Activated CD8-positive, alpha-beta memory T cell treated with anti-CD3 and anti-CD28 coated beads, Interleukin-2, amount 50 U/mL, for 48 hours (primary cell): ENCODE measurements around the gene FBXO39.
"Not testable (repeated sequence)": the region's sequence is repeated elsewhere in the genome, so short reads cannot be mapped to it uniquely, and the experiment has no call there.

Source experiments
- DNase-seq: peaks from one replicate; pipeline ENCODE4 v3.0.0-alpha.2; 2020

Gene FBXO39

DNA sequence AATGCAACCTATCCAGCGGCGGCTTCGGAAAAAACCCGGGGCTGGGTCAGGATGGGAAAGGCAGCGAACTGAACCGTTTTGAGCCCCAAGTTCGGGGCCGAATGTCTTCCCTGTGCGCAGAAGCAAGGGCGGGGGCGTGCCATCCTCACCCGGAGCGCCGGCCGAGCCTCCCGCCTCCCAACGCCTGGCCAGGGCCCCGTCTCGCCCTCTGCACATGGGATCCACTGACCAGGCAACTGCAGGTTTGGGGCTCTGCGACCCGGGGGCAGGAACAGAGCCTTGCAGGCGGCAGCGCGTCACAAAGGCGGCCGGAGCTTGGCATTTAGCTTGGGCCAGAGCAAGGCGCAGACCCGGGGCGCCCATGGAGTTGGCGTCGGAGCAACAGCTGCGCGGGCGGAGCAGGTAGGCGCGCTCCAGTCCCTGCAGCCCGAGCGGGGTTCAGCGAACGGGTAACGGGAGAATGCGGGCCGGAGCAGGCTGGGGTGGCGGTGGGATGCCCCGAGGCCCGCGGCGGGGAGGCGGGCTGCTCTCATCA is at the start of gene FBXO39:
Gene FBXO39, plus strand, starts transcription at position 345 of the 535 bp plus-strand sequence. CDS start 3,654 bp downstream, outside the sequence.
- no peak for DNase-seq

DNA sequence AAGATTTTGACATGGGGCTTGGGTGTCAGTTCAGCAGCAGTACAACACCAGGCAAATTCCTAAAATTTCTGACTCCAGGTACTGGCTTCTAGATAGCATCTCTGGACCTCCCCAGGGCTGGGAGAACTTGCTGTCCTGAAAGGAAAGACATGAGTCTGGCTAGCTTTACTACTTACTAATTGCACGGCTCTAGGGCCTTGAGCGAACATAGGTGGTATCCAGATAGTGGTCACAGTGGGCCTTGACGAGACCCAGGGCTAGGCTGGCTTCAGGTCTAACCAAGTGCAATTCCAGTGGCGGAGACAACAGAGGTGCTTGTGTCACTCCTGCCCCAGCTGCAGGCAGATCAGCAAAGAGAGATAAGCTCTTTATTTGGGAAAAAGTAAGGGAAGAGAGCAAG is 46.5 kb upstream of the FBXO39 start:
- no peak for DNase-seq

DNA sequence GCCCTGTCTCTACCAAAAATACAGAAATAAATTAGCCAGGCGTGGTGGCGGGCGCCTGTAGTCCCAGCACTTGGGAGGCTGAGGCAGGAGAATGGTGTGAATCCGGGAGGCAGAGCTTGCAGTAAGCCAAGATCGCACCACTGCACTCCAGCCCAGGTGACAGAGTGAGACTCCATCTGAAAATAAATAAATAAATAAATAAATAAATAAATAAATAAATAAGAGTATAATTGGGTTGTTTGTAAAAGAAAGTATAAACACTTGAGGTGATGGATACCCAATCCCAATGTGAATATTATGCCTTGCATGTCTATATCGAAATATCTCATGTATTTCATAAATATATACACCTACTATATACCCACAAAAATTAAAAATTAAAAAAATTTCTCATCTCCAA is 29.4 kb upstream of the FBXO39 start:
- DNase-seq = not testable (repeated sequence)

DNA sequence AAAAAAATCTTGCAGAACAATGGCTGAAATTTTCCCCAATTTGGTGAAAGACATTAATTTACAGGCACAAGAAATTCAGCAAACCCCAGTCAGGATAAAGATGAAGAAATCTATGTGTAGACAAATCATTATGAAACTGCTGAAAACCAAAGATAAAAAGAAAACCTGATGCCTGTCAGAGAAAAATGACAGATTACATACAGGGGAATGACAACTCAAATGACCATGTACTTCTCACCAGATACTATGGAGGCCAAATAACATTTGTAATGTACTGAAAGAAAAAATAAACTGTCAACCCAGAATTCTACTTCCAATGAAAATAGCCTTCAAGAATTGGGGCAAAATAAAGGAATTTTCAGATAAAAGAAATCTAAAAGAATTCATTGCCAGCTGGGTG is 27.4 kb upstream of the FBXO39 start:
- no peak for DNase-seq

DNA sequence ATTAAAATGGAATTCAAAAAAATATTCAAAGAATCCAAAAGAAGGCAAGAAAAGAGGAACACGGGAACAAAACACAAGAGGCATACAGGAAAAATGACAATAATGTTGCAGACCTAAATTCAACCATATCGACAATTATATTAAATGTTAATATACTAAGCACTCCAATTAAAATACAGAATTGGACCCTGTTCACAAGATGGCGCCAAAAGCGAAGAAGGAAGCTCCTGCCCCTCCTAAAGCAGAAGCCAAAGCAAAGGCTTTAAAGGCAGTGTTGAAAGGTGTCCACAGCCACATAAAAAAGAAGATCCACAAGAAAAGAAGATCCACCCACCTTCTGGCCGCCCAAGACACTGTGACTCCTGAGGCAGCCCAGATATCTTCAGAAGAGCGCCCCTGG is 26.5 kb upstream of the FBXO39 start:
- no peak for DNase-seq

DNA sequence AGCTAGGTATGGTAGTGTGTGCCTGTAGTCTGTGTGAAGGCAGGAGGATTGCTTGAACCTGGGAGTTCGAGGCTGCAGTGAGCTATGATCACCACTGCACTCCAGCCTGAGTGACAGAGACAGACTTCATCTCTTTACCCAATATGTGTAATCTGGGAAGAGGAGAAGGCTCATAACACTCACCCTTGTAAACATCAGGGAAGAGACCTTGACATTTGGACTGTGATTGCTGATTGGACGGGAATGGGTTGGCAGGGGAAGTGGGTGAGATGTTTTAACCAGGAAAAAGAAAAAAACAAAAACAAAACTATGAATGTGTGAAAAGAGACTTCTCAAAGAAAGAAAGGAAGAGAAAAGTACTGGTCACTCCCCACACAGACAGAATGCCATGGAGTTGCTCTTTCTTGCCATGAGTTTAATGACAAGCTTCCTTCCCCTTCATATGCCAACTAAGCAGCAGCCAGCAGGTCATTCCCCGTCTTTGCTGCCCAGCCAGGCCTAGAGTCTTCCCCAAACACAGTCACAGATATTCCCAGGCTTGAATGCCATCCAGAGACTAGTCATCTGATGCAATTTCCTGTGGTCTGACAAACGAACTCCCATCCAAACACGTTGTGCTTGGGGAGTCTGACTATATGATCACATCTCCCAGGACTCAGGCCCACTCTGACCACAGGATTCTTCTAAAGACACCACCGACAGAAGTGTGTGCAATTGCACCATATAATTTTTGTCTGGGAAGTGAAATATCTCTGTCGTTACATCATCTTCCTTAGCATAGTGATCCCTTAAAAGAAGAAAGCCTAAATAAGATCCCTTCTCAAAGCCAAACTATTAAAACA is 23.7 kb upstream of the FBXO39 start:
- no peak for DNase-seq

DNA sequence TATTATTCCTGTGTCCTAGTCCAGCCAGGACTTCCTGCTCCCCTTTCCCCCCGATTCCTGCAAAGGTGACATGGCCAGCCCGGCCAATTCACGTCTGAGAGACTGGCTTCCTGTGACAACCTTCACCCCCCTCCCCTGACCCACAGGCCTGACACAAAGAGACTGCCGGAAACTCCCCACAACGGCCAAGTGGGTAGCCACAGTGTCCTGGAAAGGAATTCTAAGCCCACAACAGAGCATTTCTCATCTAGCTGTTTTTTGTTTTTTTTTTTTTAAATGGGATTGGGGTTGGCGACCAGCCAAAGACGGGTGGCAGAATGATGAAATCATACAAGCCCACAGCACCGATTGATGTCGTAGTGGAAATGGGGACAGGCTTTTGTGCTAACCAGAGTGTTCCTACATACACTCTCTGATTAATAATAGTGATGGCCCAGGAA is 23.0 kb upstream of the FBXO39 start:
- peak; percentile 67 for DNase-seq

DNA sequence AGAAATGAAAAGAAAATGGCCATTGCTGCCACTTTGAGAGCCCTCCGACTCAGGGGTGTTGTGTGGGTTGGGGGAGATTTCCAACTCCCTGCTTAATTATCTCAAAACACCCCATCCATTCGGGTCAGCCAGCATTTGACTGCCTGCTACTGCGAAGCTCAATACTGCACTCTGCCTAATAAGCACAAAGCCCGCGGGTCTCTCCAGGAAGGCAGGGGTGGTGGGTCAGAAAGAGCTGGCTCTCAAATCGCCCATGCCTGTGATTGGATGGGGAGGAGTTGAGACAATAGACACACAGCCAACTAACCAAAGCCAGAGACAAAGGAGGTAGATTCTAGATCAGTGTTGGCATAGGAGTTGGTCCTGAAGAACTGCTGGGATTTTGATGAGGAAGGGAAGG is 22.5 kb upstream of the FBXO39 start:
- no peak for DNase-seq

DNA sequence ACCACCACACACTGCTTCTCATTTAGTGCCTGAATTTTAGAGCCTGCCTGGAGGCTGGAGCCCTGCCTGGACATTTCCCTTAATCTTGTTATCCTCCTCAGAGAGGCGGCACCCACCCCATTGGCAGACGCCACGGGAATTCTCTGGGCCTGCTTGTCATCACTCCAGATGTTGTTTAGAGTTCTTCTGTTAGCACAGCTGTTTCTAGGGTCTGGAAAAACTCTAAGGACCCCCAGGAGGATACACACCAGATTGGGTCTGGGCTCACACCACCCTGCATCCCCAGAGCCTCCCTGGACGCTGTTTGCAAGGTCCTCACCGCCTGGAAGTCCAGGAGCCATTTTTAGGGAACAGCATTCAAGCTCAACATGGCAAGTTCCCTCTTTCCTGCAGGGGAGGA is 20.7 kb upstream of the FBXO39 start:
- DNase-seq = no peak

DNA sequence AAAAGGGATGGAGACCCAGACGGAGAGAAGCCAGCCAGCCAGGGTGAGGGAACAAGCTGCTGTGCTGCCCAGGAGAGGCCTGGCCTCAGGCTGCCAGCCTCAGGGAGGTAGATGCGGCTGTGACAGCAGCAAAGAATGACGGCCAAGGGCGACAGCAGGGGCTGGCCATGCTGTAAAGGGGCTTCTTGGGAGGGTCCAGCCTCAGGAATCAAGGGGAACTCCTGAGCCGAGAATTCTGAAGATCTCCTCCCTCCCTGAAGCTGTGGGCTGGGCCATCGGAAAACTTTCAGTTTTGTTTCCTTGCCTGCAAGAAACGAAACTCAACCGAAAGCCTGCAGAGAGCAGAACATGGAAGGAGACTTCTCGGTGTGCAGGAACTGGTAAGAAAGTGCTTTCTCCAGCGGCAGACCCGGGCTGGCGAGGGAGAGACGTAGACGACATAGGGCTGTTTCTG is 20.3 kb upstream of the FBXO39 start, which contains the start of gene XAF1:
Gene XAF1, plus strand, starts transcription at position 316 of the 454 bp plus-strand sequence. Its CDS starts 33 bp downstream, at position 349.
- peak; percentile 72 for DNase-seq

DNA sequence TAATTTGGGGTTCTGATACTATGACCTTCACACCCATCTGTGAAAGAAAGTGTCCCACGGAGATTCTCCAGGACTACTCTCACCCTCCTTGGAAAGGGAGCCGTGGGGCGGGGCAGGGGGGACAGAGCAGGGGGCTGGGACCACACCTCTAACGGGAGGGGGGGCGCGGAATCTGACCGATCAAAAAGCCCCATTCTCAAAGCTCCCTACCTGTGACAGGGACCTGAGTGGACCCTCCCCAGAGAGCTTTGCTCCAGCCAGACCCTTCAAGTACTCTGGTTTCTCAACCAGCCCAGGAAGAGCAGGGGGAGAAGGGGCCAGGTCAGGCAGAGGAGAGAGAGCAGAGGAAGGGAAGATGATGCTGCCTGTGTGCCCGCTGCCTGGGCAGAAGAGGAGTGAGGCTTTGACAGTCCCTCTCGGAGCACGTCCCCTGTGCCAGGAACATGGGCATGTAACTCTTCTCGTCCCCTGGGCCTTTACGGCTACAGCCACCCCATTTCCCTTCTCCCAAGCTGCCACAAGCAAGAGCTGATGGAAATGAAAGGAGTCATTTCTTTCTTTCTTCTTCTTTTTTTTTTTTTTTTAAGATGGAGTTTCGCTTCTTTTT is 19.5 kb upstream of the FBXO39 start:
- DNase-seq = no peak

DNA sequence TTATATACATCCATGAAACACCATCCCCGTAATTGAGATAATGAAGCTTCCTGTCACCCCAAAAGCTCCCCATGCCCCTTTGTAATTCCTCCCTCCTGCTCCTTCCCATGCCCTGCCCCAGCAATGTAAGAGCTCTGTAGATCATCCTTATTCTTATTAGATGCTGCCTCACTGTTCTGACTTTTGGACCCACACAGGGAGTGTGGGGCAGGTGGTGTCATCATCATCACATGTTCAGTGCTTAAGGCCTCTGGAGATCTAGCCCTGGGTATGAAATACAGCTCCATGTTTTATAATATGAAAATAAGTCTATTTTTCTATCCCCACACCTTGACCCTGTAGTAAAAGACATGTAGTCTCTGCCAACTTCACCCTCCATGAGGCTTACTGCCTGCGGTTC is 18.3 kb upstream of the FBXO39 start:
- no peak for DNase-seq

DNA sequence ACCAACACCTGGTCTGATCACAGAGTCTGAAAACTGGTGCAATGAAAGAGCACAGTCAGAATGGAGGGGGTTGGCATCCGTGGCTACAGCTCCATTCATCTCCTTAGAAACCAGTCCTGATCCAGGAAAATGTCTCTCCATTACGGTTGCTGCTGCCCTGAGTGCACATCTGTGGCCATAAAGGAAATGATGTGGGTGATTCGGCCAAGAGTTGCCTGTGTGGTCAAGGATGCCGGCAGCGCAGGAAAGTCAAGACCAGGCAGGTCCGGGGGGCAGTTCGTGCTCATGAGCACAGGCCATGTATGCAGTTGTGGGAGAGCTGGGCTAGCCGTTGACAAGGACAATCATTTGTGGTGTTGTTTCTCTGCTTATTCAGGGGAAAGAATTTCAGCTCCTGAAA is 14.2 kb upstream of the FBXO39 start:
- DNase-seq = no peak

DNA sequence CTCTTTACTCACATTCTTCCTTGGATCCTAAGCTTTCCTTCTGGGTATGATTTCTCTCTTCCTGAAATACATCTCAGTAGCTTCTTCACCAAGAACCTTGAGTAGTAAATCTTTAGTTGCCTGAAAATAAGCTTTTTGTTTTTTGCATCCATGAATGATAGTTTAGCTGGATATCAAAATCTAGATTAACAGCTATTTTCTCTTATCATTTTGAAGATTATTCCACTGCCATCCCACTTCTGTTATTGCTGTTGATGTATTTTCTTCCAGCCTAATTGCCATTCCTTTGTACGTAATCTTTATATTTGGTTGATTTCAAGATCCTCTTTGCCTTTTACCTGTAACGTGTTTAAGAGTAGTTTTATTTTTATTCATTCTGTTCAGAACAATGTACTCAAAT is 7.6 kb upstream of the FBXO39 start:
- DNase-seq = no peak

DNA sequence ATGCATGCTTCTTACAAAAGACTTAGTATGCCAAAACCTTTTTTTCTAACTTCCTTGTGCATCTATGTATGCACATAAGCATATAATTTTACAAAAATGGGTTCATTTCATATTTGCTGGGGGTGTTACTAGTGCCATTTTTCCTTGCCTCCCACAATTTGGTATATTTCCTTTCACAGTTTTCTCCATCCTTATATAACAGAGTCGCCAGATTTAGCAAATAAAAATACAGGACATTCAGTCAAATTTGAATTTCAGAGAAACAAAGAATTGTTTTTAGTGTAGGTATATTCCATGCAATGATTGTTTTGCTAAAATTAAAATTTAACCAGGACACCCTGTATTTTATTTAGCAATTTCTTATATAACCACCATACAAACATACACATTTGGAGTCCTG is 4.0 kb upstream of the FBXO39 start:
- no peak for DNase-seq

DNA sequence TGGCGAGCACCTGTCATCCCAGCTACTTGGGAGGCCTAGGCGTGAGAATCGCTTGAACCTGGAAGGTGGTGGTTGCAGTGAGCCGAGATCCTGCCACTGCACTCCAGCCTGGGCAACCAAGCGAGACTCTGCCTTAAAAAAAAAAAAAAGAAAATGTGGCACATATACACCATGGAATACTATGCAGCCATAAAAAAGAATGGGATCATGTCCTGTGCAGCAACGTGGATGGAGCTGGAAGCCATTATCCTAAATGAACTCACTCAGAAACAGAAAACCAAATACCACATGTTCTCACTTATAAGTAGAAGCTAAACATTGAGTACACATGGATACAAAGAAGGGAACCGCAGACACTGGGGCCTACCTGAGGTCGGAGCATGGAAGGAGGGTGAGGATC is 1.1 kb upstream of the FBXO39 start:
- not testable (repeated sequence) for DNase-seq

DNA sequence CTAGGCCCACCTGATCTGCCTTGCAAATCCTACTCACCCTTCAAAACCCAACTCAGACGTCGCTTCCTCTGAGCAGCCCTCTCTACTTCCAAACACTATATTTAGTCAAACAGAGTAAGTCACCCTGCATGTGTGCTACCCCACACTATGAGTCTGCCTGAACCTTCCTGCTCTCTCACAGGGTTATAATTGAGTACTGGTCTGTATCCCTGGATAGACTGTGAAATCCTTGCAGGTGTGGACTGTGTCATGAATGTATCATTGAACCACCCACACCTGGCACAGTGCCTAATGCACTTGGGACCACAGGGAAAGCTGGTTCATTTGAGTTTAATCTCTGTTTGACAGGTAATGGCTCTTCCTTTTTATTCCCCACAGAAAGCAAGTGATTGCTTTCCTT is 3.4 kb downstream of the FBXO39 start:
- DNase-seq = no peak

DNA sequence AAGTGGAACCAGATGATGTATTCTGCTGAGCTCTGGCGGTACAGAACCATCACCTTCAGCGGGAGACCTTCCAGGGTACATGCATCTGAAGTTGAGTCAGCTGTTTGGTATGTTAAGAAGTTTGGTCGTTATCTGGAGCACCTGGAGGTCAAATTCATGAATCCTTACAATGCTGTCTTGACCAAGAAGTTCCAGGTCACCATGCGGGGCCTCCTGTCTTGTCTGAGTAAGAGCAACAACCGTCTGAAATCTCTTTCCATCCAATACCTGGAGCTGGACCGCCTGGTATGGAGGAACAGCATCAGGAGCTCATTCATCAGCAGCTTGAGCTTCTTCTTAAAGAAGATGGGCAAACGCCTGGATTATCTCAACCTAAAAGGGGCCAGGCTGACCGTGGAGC is 4.0 kb downstream of the FBXO39 start:
- no peak for DNase-seq

DNA sequence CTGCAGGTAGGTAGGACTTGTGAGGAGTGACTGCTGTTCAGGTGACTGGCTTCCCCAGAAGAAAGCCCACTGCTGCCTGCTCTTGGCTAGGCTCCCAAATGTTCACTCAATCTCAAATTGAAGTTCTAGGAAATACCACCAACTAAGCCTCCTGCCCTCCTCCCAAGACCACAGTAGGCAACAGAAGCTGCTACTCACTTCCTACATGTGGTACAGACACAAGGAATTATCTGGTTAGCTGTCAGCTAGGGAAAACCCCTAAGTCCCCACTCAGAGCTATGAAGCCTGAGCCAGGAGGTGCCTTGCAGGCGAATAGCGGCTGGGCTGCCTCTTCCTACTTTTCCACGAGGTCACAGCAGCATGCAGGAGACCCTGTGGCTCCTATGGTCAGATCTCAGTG is 4.9 kb downstream of the FBXO39 start:
- no peak for DNase-seq

DNA sequence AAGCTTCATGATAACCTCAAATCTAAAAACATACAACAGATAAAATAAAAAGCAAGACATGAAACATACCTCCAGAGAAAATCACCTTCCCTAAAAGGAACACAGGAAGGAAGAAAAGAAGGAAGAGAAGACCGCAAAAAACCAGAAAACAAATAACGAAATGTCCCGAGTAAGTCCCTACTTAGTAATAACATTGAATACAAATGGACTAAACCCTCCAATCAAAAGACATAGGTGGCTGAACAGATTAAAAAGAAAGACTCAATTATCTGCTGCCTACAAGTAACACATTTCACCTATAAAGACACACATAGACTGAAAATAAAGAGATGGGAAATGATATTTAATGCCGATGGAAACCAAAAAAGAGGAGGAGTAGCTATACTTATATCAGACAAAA is 6.2 kb downstream of the FBXO39 start:
- DNase-seq = no peak

DNA sequence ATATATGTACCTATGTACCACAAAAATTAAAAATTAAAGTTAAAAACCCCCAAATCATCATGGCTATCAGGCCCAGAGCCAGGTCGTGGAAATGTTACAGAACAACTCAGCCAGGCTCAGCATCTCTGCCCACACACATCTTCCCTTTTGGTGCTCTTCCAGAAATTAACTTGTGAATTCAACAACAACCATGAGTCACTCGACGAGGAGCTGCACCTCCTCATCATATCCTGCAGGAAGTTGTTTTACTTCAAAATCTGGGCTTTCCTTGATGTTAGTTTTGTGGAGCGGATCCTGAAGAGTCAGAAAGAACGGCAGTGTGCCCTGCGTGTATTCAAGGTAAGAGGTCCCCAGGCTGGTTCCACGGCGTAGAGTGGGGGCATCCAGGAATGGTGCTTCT is 10.6 kb downstream of the FBXO39 start:
- DNase-seq = no peak

DNA sequence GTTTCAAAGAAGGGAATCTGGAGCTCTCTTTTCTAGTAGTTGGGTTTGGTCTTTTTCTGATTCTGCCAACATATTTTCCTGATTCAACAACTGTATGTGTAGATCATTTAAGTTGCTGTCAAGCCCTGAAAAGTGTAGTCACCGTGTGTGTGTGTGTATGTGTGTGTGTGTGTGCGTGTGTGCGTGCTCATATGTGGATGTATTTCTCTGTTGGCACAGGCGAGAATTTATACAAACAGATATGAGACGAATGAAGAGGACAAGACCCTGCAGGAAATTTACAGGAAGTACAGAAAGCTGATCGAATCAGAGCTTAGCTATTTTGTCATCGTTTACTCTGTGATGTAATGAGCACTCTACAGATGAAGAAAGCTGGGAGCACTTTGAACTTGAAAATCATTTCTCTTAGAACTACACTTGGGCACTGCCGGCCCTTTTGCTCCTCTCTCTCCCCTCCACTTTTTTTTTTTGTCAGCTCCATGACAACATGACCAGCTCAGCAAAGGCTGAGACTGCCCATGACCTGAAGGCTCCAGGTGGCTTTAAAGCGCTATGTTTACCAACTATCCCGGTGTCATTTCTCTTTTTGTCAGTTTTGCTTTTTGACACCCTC is 11.2 kb downstream of the FBXO39 start:
- no peak for DNase-seq

DNA sequence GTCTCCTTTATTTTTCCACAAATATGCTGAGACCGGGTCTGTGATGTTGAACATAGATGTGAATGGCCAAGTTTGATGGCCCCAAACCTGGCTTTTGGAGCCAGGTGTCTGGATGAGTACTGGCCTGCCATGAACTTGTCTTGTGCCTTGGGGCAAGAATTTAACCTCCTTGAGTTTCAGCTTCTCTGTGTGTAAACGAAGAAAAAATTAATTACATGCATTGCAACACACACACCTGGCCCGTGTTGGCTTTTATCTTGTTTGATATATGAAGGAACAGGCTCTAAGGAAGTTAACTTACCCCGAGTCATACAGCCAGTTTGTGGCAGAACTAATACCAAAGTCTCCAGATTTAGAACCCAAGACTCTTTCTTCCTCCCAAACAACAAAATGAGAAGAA is 13.1 kb downstream of the FBXO39 start:
- no peak for DNase-seq
